ENCODE data around the gene GGA1.

GRCh38 chr22:37566329-37566837, 42.3 kb upstream of the GGA1 start:
- TF ChIP-seq, protein P1, sequence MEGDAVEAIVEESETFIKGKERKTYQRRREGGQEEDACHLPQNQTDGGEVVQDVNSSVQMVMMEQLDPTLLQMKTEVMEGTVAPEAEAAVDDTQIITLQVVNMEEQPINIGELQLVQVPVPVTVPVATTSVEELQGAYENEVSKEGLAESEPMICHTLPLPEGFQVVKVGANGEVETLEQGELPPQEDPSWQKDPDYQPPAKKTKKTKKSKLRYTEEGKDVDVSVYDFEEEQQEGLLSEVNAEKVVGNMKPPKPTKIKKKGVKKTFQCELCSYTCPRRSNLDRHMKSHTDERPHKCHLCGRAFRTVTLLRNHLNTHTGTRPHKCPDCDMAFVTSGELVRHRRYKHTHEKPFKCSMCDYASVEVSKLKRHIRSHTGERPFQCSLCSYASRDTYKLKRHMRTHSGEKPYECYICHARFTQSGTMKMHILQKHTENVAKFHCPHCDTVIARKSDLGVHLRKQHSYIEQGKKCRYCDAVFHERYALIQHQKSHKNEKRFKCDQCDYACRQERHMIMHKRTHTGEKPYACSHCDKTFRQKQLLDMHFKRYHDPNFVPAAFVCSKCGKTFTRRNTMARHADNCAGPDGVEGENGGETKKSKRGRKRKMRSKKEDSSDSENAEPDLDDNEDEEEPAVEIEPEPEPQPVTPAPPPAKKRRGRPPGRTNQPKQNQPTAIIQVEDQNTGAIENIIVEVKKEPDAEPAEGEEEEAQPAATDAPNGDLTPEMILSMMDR (IDR thresholded peaks at IDR 0.05 in 8 of 11, conservative IDR thresholded peaks at IDR 0.05 in 3 of 11) = no peak
- TF ChIP-seq POLR2A (IDR thresholded peaks at IDR 0.05) = no peak
- TF ChIP-seq POLR2AphosphoS5 (IDR thresholded peaks at IDR 0.05) = peak; percentile 52 to 82 (median 58)

Measured in spleen (tissue), 7 donors.